ENCODE results near the gene TSPYL1. TPM values are rescaled to one million over a fixed set of nuclear protein-coding genes. Genes with fewer than 3 reads are reported as not detected.

TSPYL1 gene
- total and polyA plus RNA-seq, 10 of the 15 experiments (the other 5 are each of a cell fraction or from before 2014, with no cell fraction given) = 22.9 to 44.1 (median 27.0) TPM

DNA sequence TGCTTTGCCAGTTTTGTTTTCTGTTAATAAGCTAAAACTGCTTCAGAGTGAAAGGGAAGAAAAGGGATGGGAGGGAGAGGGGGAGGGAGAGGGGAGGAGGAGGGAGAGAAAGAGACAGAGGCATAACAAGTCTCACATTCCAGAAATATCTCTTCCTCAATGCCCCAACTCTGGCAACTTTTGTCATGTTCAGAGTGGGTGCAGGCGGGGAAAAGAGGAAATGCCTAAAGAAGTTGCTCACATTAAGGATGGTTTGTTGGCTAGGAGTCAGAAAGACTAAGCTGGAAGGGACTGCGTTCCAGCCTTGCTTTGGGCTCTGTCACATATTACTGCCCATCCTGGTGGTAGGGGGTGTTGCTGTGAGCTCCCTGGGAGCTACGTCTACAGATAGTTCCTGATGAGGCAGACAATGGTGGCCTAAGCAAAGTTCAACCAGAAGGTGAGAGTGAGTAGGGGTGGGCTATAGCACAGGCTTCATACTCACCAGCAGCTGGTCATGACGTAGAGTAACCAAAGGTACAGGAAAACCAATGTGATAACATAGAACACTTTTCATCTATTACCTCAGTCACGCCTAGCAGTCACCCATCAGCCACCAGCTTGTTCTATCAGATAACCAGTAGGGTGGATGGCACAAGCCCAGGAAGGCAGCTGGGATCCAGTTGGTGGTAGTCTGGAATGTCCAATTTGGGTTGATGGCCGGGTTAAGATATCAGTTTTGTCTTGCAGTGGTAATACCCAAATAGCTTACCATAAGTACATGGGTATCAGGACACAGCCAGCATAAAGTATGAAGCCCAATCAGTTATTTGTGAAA is 28.0 kb downstream of the TSPYL1 start:
- POLR2A ChIA-PET = interaction anchor here (0.9 to 3.1 kb wide), 2 partner anchors 17 to 21 kb away, joined by 3 to 12 read pairs; no protein-coding TSS in a partner anchor
- RAD21 ChIA-PET (ENCODE audit: unreplicated experiment) = interaction anchor here (1.4 kb wide), 1 partner anchor 140 kb away, joined by 3 read pairs; no protein-coding TSS in a partner anchor
- BruUV-seq (replicated peaks) = no TSS peak
- intact Hi-C loops (cut with micrococcal nuclease; ENCODE audit: unreplicated experiment) (loop anchor here (10.0 kb wide), 1 partner anchor 237 kb away; no protein-coding TSS in a partner anchor), in situ Hi-C loops (cut with MboI) (no loop called here)
- CTCF ChIA-PET = interaction anchor here (0.7 to 2.0 kb wide), 12 partner anchors 8 to 239 kb away, joined by 3 to 10 read pairs (median 4); no protein-coding TSS in a partner anchor
- Histone ChIP-seq H3K4me3 (peak overlapping the region; percentile 94; the same call in 1 of the 2 replicates), H3K36me3 (ENCODE audit: control insufficient read depth in 2 of 2, insufficient read depth in 2 of 2, low read length in 1 of 2) (no peaks in the 10 kb centered on the region), H4K20me1 (ENCODE audit: control insufficient read depth, insufficient read depth) (no peaks in the 10 kb centered on the region), H3K9ac (ENCODE audit: control insufficient read depth, insufficient read depth, low read length) (no peak overlapping the region), H3K27ac (ENCODE audit: control insufficient read depth, insufficient read depth) (no peak overlapping the region), H3K27me3 (replicated peaks in 1 of 2; ENCODE audit: control insufficient read depth in 2 of 2, insufficient read depth in 2 of 2, low read length in 1 of 2) (no peaks in the 10 kb centered on the region), H3K4me2 (ENCODE audit: control insufficient read depth, insufficient read depth) (peak overlapping the region; percentile 95), H3K4me1 (ENCODE audit: control insufficient read depth, insufficient read depth, low read length) (peaks cover 13% of the 10 kb centered on the region), H3K9me3 (replicated peaks; ENCODE audit: control insufficient read depth, insufficient read depth, low read length) (no peaks in the 10 kb centered on the region; the same call in 2 of the 3 replicates), H3K79me2 (ENCODE audit: control insufficient read depth, insufficient read depth, low read length) (peaks cover 38% of the 10 kb centered on the region), H2AFZ (ENCODE audit: control insufficient read depth, low read depth, low read length) (no peak overlapping the region)
- 94% methylated on average over 6 of the region's 6 CpGs for WGBS (ENCODE audit: insufficient coverage, insufficient replicate concordance, low lambda C conversion rate, missing lambda C conversion rate)
- SMC1A ChIA-PET (ENCODE audit: uncharacterized antibody, unreplicated experiment) = interaction anchor here (0.6 to 1.3 kb wide), 3 partner anchors 16 to 34 kb away, joined by 3 read pairs; no protein-coding TSS in a partner anchor
- TF ChIP-seq MTA2 (IDR thresholded peaks at IDR 0.05; ENCODE audit: low read depth) (no peak), POLR2A (IDR thresholded peaks at IDR 0.05; ENCODE audit: low read depth, low read length) (0 out of 2 replicates have a peak, but pooled peaks have one; percentile 13)
- no peak for FAIRE-seq
- no peak for DNase-seq (ENCODE audit: low read depth, low spot score)
- ATAC-seq = no peak

DNA sequence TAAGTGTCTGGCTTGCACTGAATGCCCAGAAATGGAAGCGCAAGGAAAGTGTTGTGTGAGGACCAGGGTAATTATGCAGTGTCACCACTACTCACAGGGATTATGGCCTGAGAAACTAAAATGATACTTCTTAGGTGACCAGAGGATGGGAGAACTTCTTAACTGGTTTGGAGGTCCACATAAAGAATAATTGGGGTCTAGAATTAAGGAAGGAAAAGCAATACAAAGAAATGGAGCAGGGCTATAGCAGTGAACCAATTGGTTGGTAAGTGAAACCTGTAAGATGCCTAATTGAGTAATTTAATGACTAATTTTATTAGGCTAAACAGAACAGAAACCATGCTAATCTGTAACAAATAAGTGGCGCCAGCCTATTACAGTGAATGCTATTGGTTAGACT is 31.2 kb downstream of the TSPYL1 start:
- ATAC-seq = peak; percentile 23
- 95% methylated on average over 2 of the region's 2 CpGs for WGBS (ENCODE audit: insufficient coverage, insufficient replicate concordance, low lambda C conversion rate, missing lambda C conversion rate)
- Histone ChIP-seq H3K4me2 (ENCODE audit: control insufficient read depth, insufficient read depth) (peak overlapping the region; percentile 13; the same call in 1 of the 2 replicates), H3K36me3 (ENCODE audit: control insufficient read depth in 2 of 2, insufficient read depth in 2 of 2, low read length in 1 of 2) (peaks cover 0 to 5% of the 10 kb centered on the region in 2 experiments; a peak in 1 of 4 replicates), H3K79me2 (ENCODE audit: control insufficient read depth, insufficient read depth, low read length) (peaks cover 25% of the 10 kb centered on the region), H3K9me3 (replicated peaks; ENCODE audit: control insufficient read depth, insufficient read depth, low read length) (no peaks in the 10 kb centered on the region; the same call in 2 of the 3 replicates), H3K4me1 (ENCODE audit: control insufficient read depth, insufficient read depth, low read length) (peaks cover 8% of the 10 kb centered on the region), H3K9ac (ENCODE audit: control insufficient read depth, insufficient read depth, low read length) (no peak overlapping the region), H4K20me1 (ENCODE audit: control insufficient read depth, insufficient read depth) (no peaks in the 10 kb centered on the region; the same call in 1 of the 2 replicates), H3K27me3 (replicated peaks in 1 of 2; ENCODE audit: control insufficient read depth in 2 of 2, insufficient read depth in 2 of 2, low read length in 1 of 2) (no peaks in the 10 kb centered on the region), H2AFZ (ENCODE audit: control insufficient read depth, low read depth, low read length) (no peak overlapping the region), H3K4me3 (no peak overlapping the region), H3K27ac (ENCODE audit: control insufficient read depth, insufficient read depth) (no peak overlapping the region)
- intact Hi-C loops (cut with micrococcal nuclease; ENCODE audit: unreplicated experiment) (no loop called here), in situ Hi-C loops (cut with MboI) (no loop called here)
- CTCF ChIA-PET = interaction anchor here (1.0 to 2.4 kb wide), 7 partner anchors 13 to 313 kb away, joined by 3 to 5 read pairs (median 3); no protein-coding TSS in a partner anchor
- SMC1A ChIA-PET (ENCODE audit: uncharacterized antibody, unreplicated experiment) = interaction anchor here (1.5 to 1.9 kb wide), 2 partner anchors 13 to 38 kb away, joined by 3 to 6 read pairs; no protein-coding TSS in a partner anchor
- POLR2A ChIA-PET = no interaction called here
- DNase-seq (ENCODE audit: low read depth, low spot score) = no peak
- TF ChIP-seq SIX5 (IDR thresholded peaks at IDR 0.05; ENCODE audit: low read depth, low read length, severe bottlenecking) (no peak), ZNF622 (IDR thresholded peaks at IDR 0.05) (no peak), MXI1 (IDR thresholded peaks at IDR 0.05; ENCODE audit: low read depth, low read length) (no peak), STAT3 (IDR thresholded peaks at IDR 0.05; ENCODE audit: low read depth, low read length) (no peak), CBFB (IDR thresholded peaks at IDR 0.05; ENCODE audit: low read depth) (no peak), NFXL1 (IDR thresholded peaks at IDR 0.05; ENCODE audit: borderline replicate concordance) (no peak), PML (IDR thresholded peaks at IDR 0.05; ENCODE audit: low read length) (no peak), SMAD5 (IDR thresholded peaks at IDR 0.05; ENCODE audit: low read depth) (no peak), CBX5 (IDR thresholded peaks at IDR 0.05; ENCODE audit: low read depth) (no peak), MTA3 (IDR thresholded peaks at IDR 0.05; ENCODE audit: borderline replicate concordance, low read length) (no peak), SUZ12 (IDR thresholded peaks at IDR 0.05; ENCODE audit: unreplicated experiment) (no peak)
- TF ChIP-seq, protein P1, sequence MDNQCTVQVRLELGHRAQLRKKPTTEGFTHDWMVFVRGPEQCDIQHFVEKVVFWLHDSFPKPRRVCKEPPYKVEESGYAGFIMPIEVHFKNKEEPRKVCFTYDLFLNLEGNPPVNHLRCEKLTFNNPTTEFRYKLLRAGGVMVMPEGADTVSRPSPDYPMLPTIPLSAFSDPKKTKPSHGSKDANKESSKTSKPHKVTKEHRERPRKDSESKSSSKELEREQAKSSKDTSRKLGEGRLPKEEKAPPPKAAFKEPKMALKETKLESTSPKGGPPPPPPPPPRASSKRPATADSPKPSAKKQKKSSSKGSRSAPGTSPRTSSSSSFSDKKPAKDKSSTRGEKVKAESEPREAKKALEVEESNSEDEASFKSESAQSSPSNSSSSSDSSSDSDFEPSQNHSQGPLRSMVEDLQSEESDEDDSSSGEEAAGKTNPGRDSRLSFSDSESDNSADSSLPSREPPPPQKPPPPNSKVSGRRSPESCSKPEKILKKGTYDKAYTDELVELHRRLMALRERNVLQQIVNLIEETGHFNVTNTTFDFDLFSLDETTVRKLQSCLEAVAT (IDR thresholded peaks at IDR 0.05) = no peak
- TF ChIP-seq, protein P2, sequence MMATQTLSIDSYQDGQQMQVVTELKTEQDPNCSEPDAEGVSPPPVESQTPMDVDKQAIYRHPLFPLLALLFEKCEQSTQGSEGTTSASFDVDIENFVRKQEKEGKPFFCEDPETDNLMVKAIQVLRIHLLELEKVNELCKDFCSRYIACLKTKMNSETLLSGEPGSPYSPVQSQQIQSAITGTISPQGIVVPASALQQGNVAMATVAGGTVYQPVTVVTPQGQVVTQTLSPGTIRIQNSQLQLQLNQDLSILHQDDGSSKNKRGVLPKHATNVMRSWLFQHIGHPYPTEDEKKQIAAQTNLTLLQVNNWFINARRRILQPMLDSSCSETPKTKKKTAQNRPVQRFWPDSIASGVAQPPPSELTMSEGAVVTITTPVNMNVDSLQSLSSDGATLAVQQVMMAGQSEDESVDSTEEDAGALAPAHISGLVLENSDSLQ (IDR thresholded peaks at IDR 0.05) = no peak
- no peak for FAIRE-seq
- no TSS peak for BruUV-seq (replicated peaks)
- RAD21 ChIA-PET (ENCODE audit: unreplicated experiment) = no interaction called here
